Measurements from ENCODE around the gene EPB41. TPM values are rescaled to one million over a fixed set of nuclear protein-coding genes. Genes with fewer than 3 reads are reported as not detected.

Gene EPB41
- total and polyA plus RNA-seq, 2 experiments from 2014 or later, result 0.89 to 1.5 TPM

GRCh38 chr1:28897789-28898188, 16.6 kb upstream of the EPB41 start:
- Histone ChIP-seq H3K27ac (no peak overlapping the region), H2AFZ (no peak overlapping the region)

GRCh38 chr1:28898405-28898881, 15.9 kb upstream of the EPB41 start:
- no peaks in the 10 kb centered on the region for H3K4me1 ChIP-seq (ENCODE audit: insufficient read depth)
- in situ Hi-C loops (cut with MboI), result no loop called here

More at GRCh38 chr1:28897789-28898188, 16.6 kb upstream of the EPB41 start:
- no peaks in the 10 kb centered on the region for H3K4me1 ChIP-seq (ENCODE audit: insufficient read depth)
- H3K79me2 ChIP-seq (ENCODE audit: insufficient read depth), result no peaks in the 10 kb centered on the region
- H3F3A ChIP-seq (ENCODE audit: insufficient read depth), result no peaks in the 10 kb centered on the region
- in situ Hi-C loops (cut with MboI), result no loop called here
- H3K9me3 ChIP-seq (ENCODE audit: low read depth), result no peaks in the 10 kb centered on the region
- H3K36me3 ChIP-seq (ENCODE audit: low read depth), result no peaks in the 10 kb centered on the region
- no peak overlapping the region for H3K9ac ChIP-seq
- no peaks in the 10 kb centered on the region for H3K9me2 ChIP-seq (ENCODE audit: insufficient read depth)
- no peak for DNase-seq
- H3K4me3 ChIP-seq, result no peak overlapping the region
- H4K20me1 ChIP-seq (ENCODE audit: insufficient read depth), result no peaks in the 10 kb centered on the region
- H3K27me3 ChIP-seq (replicated peaks; ENCODE audit: insufficient read depth), result no peaks in the 10 kb centered on the region
- TF ChIP-seq EZH2 (IDR thresholded peaks at IDR 0.05; ENCODE audit: insufficient read depth, poor library complexity, severe bottlenecking) (no peak), EZH2phosphoT487 (IDR thresholded peaks at IDR 0.05; ENCODE audit: insufficient read depth, low read depth) (no peak)
- no peak overlapping the region for H3K4me2 ChIP-seq (ENCODE audit: unreplicated experiment)
- 84 to 89% methylated on average over 4 of the region's 4 CpGs for WGBS, 2 experiments (ENCODE audit: low coverage in 1 of 2, low lambda C conversion rate in 2 of 2, missing lambda C conversion rate in 2 of 2)

GRCh38 chr1:28899267-28899666, 15.1 kb upstream of the EPB41 start:
- no peak overlapping the region for H3K27ac ChIP-seq
- no peak overlapping the region for H3K4me2 ChIP-seq (ENCODE audit: unreplicated experiment)
- H3K9me3 ChIP-seq (ENCODE audit: low read depth), result no peaks in the 10 kb centered on the region
- no peak for TF ChIP-seq EZH2phosphoT487 (IDR thresholded peaks at IDR 0.05; ENCODE audit: insufficient read depth, low read depth)
- TF ChIP-seq EZH2 (IDR thresholded peaks at IDR 0.05; ENCODE audit: insufficient read depth, poor library complexity, severe bottlenecking), result no peak
- H2AFZ ChIP-seq, result no peak overlapping the region
- H3K4me3 ChIP-seq, result no peak overlapping the region
- H3K36me3 ChIP-seq (ENCODE audit: low read depth), result no peaks in the 10 kb centered on the region
- WGBS, 2 experiments (ENCODE audit: low coverage in 1 of 2, low lambda C conversion rate in 2 of 2, missing lambda C conversion rate in 2 of 2), result 28 to 42% methylated on average over 2 of the region's 2 CpGs
- H3F3A ChIP-seq (ENCODE audit: insufficient read depth), result no peaks in the 10 kb centered on the region
- H3K27me3 ChIP-seq (replicated peaks; ENCODE audit: insufficient read depth), result no peaks in the 10 kb centered on the region
- H3K9ac ChIP-seq, result no peak overlapping the region
- DNase-seq, result no peak
- no peaks in the 10 kb centered on the region for H3K79me2 ChIP-seq (ENCODE audit: insufficient read depth)
- H4K20me1 ChIP-seq (ENCODE audit: insufficient read depth), result no peaks in the 10 kb centered on the region
- in situ Hi-C loops (cut with MboI), result no loop called here
- no peaks in the 10 kb centered on the region for H3K4me1 ChIP-seq (ENCODE audit: insufficient read depth)
- no peaks in the 10 kb centered on the region for H3K9me2 ChIP-seq (ENCODE audit: insufficient read depth)

More at GRCh38 chr1:28898405-28898881, 15.9 kb upstream of the EPB41 start:
- TF ChIP-seq EZH2 (IDR thresholded peaks at IDR 0.05; ENCODE audit: insufficient read depth, poor library complexity, severe bottlenecking) (no peak), EZH2phosphoT487 (IDR thresholded peaks at IDR 0.05; ENCODE audit: insufficient read depth, low read depth) (no peak)
- Histone ChIP-seq H3K9me2 (ENCODE audit: insufficient read depth) (no peaks in the 10 kb centered on the region), H3F3A (ENCODE audit: insufficient read depth) (no peaks in the 10 kb centered on the region), H3K27ac (no peak overlapping the region), H3K79me2 (ENCODE audit: insufficient read depth) (no peaks in the 10 kb centered on the region), H4K20me1 (ENCODE audit: insufficient read depth) (no peaks in the 10 kb centered on the region), H3K27me3 (replicated peaks; ENCODE audit: insufficient read depth) (no peaks in the 10 kb centered on the region), H3K9me3 (ENCODE audit: low read depth) (no peaks in the 10 kb centered on the region), H3K36me3 (ENCODE audit: low read depth) (no peaks in the 10 kb centered on the region), H3K9ac (no peak overlapping the region), H3K4me3 (no peak overlapping the region), H3K4me2 (ENCODE audit: unreplicated experiment) (no peak overlapping the region), H2AFZ (no peak overlapping the region)
- WGBS, 2 experiments (ENCODE audit: low coverage in 1 of 2, low lambda C conversion rate in 2 of 2, missing lambda C conversion rate in 2 of 2), result 85 to 89% methylated on average over 3 of the region's 3 CpGs
- no peak for DNase-seq

- no peaks in the 10 kb centered on the region for H3K4me1 ChIP-seq (ENCODE audit: insufficient read depth)
- H4K20me1 ChIP-seq (ENCODE audit: insufficient read depth), result no peaks in the 10 kb centered on the region
- no peaks in the 10 kb centered on the region for H3K27me3 ChIP-seq (replicated peaks; ENCODE audit: insufficient read depth)
- in situ Hi-C loops (cut with MboI), result no loop called here
- H3K9me3 ChIP-seq (ENCODE audit: low read depth), result no peaks in the 10 kb centered on the region
- TF ChIP-seq EZH2phosphoT487 (IDR thresholded peaks at IDR 0.05; ENCODE audit: insufficient read depth, low read depth) (no peak), EZH2 (IDR thresholded peaks at IDR 0.05; ENCODE audit: insufficient read depth, poor library complexity, severe bottlenecking) (no peak)
- WGBS, 2 experiments (ENCODE audit: low coverage in 1 of 2, low lambda C conversion rate in 2 of 2, missing lambda C conversion rate in 2 of 2), result 74 to 85% methylated on average over 3 of the region's 3 CpGs
- no peak overlapping the region for H3K4me3 ChIP-seq
- H3K27ac ChIP-seq, result no peak overlapping the region
- no peaks in the 10 kb centered on the region for H3K79me2 ChIP-seq (ENCODE audit: insufficient read depth)
- no peak for DNase-seq
- H3K9me2 ChIP-seq (ENCODE audit: insufficient read depth), result no peaks in the 10 kb centered on the region
- no peaks in the 10 kb centered on the region for H3K36me3 ChIP-seq (ENCODE audit: low read depth)
- no peaks in the 10 kb centered on the region for H3F3A ChIP-seq (ENCODE audit: insufficient read depth)
- no peak overlapping the region for H3K9ac ChIP-seq
- no peak overlapping the region for H3K4me2 ChIP-seq (ENCODE audit: unreplicated experiment)
- H2AFZ ChIP-seq, result no peak overlapping the region
These were observed 13.8 kb upstream of the EPB41 start for GRCh38 chr1:28900562-28900961.

GRCh38 chr1:28902738-28903137, 11.6 kb upstream of the EPB41 start:
- no peaks in the 10 kb centered on the region for H3K9me2 ChIP-seq (ENCODE audit: insufficient read depth)
- no peak overlapping the region for H2AFZ ChIP-seq
- H3K4me1 ChIP-seq (ENCODE audit: insufficient read depth), result no peaks in the 10 kb centered on the region
- H3K4me2 ChIP-seq (ENCODE audit: unreplicated experiment), result no peak overlapping the region
- H3K27ac ChIP-seq, result no peak overlapping the region
- H3K27me3 ChIP-seq (replicated peaks; ENCODE audit: insufficient read depth), result no peaks in the 10 kb centered on the region
- no peak overlapping the region for H3K4me3 ChIP-seq
- no peaks in the 10 kb centered on the region for H3K79me2 ChIP-seq (ENCODE audit: insufficient read depth)
- TF ChIP-seq EZH2phosphoT487 (IDR thresholded peaks at IDR 0.05; ENCODE audit: insufficient read depth, low read depth) (no peak), EZH2 (IDR thresholded peaks at IDR 0.05; ENCODE audit: insufficient read depth, poor library complexity, severe bottlenecking) (no peak)
- in situ Hi-C loops (cut with MboI), result no loop called here
- 91 to 96% methylated on average over 2 of the region's 2 CpGs for WGBS, 2 experiments (ENCODE audit: low coverage in 1 of 2, low lambda C conversion rate in 2 of 2, missing lambda C conversion rate in 2 of 2)
- H4K20me1 ChIP-seq (ENCODE audit: insufficient read depth), result no peaks in the 10 kb centered on the region
- H3F3A ChIP-seq (ENCODE audit: insufficient read depth), result no peaks in the 10 kb centered on the region
- H3K9me3 ChIP-seq (ENCODE audit: low read depth), result no peaks in the 10 kb centered on the region
- no peaks in the 10 kb centered on the region for H3K36me3 ChIP-seq (ENCODE audit: low read depth)
- H3K9ac ChIP-seq, result no peak overlapping the region
- DNase-seq, result no peak

All from GM23248 (cell line).